GM10266 (cell line): ENCODE data around the gene CHST8.

Experiments used
- DNase-seq: peaks from one replicate; pipeline ENCODE4 v3.0.0; 2012; ENCODE audit errors: extremely low spot score
- CTCF ChIP-seq: IDR thresholded peaks from 2 replicates; pipeline ENCODE4 v1.5.1; 2012; ENCODE audit warnings: mild to moderate bottlenecking, low read depth; ENCODE audit not compliant: control insufficient read depth, insufficient read depth; ENCODE audit errors: missing control alignments

CHST8 gene

GRCh38 chr19:33675501-33676124, 53.9 kb downstream of the CHST8 start:
- no peak for DNase-seq
- TF ChIP-seq CTCF: no peak

GRCh38 chr19:33676999-33677665, 55.4 kb downstream of the CHST8 start:
- no peak for TF ChIP-seq CTCF
- no peak for DNase-seq

- no peak for TF ChIP-seq CTCF
- DNase-seq: no peak
Measured at GRCh38 chr19:33677745-33678426, 56.1 kb downstream of the CHST8 start.

GRCh38 chr19:33678796-33679585, 57.2 kb downstream of the CHST8 start:
- no peak for TF ChIP-seq CTCF
- no peak for DNase-seq

- no peak for DNase-seq
- no peak for TF ChIP-seq CTCF
Measured at GRCh38 chr19:33679696-33680095, 57.9 kb downstream of the CHST8 start.

GRCh38 chr19:33681081-33681680, 59.4 kb downstream of the CHST8 start:
- TF ChIP-seq CTCF: no peak

More at GRCh38 chr19:33681081-33681680, 59.4 kb downstream of the CHST8 start:
- no peak for DNase-seq
